ENCODE data around the gene SELENOF.

GRCh38 chr1:86960548-86960947 lies 46.6 kb upstream of the SELENOF start:
- TF ChIP-seq MAFK (IDR thresholded peaks at IDR 0.05; ENCODE audit: low read depth, low read length) (no peak), RAD21 (IDR thresholded peaks at IDR 0.05; ENCODE audit: low read length) (no peak), CTCF (conservative IDR thresholded peaks at IDR 0.05; ENCODE audit: low read depth, low read length) (no peak), MAZ (IDR thresholded peaks at IDR 0.05; ENCODE audit: borderline replicate concordance, low read depth, low read length) (no peak), FOS (IDR thresholded peaks at IDR 0.05; ENCODE audit: low read depth, low read length) (no peak), BHLHE40 (IDR thresholded peaks at IDR 0.05; ENCODE audit: low read depth, low read length) (no peak), MXI1 (IDR thresholded peaks at IDR 0.05; ENCODE audit: borderline replicate concordance, low read depth, low read length) (no peak), POLR2A (IDR thresholded peaks at IDR 0.05; ENCODE audit: low read depth, low read length) (no peak), CEBPB (IDR thresholded peaks at IDR 0.05; ENCODE audit: low read depth, low read length) (no peak), USF2 (IDR thresholded peaks at IDR 0.05; ENCODE audit: low read depth, low read length) (no peak)

Measured in IMR-90 (cell line).